Hypothalamus (tissue), 51 donors: ENCODE data around the gene GALNT11.
"Not testable (repeated sequence)": the region's sequence is repeated elsewhere in the genome, so short reads cannot be mapped to it uniquely, and the experiment has no call there.

Experiments
- DNase-seq, 51 donors: peaks; one replicate each; lab custom pipeline; 2025; lab: John Stamatoyannopoulos, UW

GALNT11 gene

DNA sequence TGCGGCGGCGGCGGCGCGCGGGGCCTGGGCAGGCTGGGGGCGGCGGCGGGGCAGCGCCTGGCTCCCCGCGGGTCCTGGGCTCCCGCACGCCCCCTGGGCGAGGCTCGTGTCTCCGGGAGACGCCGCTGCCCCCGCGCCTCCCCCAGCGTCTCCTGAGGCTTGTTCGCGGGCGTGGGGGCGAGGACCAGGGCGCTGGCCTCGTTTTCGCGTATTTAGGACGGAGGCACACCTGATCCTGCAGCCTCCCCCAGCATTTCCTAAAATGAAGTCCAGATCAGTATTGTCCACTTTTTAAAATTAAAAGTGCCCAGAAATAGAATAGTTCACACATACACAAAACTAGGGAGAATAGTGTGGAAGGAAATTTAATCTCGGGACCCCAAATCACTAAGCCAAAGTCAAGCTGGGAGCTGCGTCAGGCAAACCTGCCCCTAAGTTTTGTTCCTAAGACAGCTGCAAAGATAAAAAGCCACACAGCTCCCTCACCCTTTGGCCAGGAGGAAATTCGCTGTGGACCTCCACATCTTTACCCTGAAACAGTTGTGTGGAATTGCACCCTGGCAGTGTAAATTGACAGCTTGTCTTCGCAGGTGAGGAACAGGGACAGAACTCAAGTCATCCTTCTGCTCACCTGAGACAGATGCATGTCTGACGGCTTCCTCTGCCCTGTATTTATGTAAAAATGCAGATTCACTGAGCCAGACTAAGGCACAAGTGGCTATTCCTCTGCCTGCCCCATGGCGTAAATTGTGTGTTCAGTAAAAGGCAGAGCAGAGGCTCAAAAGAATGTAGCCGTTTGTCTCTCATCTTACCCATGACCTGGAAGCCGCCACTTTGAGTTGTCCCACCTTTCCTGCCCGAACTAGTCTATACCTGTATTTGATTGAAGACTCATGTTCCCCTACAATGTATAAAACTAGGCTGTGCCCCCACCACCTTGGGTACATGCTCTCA lies 740 bp downstream of the GALNT11 start:
- DNase-seq, result peak in 3 of 51 donors; percentile 38 to 52 (median 46)

DNA sequence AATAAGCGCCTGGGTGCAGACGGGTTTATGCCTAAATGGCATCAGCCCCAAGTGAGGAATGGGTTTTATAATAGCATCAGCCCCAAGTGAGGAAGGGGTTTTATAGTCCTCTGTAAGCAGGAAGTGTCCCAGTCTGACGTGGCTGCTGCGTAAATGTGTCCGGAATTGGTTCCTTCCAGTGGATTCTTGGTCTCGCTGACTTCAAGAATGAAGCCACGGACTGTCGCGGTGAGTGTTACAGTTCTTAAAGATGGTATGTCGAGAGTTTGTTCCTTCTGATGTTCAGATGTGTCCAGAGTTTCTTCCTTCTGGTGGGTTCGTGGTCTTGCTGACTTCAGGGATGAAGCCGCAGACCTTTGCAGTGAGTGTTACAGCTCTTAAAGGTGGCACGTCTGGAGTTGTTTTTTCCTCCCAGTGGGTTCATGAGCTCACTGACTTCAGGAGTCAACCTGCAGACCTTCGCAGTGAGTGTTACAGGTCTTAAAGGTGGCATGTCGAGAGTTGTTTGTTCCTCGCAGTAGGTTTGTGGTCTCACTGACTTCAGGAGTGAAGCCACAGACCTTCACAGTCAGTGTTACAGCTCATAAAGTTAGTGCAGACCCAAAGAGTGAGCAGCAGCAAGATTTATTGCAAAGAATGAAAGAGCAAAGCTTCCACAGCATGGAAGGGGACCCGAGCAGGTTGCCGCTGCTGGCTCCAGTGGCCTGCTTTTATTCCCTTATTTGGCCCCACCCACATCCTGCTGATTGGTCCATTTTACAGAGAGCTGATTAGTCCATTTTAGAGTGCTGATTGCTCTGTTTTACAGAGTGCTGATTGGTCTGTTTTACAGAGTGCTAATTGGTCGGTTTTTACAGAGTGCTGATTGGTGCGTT lies 2.3 kb downstream of the GALNT11 start:
- not testable (repeated sequence) for DNase-seq

DNA sequence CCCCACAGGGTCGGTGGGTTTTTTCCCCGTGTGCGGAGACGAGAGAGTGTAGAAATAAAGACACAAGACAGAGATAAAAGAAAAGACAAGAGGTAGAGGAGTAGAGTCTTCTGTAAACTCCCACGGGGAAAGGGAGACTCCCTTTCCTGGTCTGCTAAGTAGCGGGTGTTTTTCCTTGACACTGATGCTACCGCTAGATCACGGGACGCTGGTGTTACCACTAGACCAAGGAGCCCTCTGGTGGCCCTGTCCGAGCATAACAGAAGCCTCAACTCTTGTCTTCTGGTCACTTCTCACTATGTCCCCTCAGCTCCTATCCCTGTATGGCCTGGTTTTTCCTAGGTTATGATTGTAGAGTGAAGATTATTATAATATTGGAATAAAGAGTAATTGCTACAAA lies 4.6 kb downstream of the GALNT11 start:
- DNase-seq, result peak in 14 of 51 donors; percentile 6 to 43 (median 16)

DNA sequence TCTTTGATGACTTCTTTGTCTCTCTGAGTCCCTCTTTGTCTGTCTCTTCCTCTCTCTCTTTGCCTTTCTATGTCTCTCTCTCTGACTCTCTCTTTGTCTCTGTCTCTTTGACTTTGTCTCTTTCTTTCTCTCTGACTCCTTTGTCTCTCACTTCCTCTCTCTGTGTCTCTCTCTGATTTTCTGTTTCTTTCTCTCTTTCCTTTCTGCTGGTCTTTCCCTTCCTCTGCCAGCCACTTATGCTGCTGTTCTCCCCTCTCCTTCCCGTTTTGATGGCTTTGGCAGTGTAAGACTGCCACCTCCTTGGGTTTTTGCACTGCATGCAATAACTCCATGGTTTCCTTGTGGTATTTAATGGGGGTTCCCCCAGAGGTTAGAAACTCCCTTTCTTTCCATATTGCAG lies 5.2 kb downstream of the GALNT11 start:
- DNase-seq, result not testable (repeated sequence)

DNA sequence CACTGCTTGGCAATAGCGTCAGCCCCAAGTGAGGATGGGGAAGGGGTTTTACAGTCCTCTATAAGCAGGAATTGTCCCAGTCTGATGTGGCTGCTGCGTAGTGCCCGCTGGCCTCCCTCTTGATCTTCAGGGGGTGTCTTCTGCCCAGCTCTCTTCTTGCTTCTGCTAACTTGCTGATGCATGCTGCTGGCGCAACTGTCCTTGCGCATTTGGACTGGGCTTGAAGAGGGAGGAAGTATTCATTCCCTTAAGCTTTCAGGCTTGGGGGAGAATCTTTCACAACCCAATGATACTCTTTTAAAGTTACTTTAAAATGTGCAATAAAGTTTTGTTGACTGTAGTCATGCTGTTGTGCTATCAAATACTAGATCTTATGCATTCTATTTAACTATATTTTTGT lies 10.3 kb downstream of the GALNT11 start:
- DNase-seq, result no peak

DNA sequence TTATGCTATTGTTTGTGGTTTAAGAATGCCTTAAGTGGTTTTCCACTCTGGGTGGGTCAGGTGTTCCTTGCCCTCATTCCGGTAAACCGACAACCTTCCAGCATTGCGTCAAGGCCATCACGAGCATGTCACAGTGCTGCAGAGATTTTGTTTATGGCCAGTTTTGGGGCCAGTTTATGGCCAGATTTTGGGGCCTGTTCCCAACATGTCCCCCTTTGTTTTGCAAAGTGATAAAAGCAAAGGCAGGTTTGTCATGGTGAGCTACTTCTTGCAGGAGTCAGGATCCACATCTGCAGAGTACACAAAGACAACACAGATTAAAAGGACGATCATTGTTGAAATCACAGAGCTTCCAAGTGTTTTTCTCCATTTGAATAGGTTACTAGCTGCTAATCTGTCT lies 12.9 kb downstream of the GALNT11 start:
- not testable (repeated sequence) for DNase-seq

DNA sequence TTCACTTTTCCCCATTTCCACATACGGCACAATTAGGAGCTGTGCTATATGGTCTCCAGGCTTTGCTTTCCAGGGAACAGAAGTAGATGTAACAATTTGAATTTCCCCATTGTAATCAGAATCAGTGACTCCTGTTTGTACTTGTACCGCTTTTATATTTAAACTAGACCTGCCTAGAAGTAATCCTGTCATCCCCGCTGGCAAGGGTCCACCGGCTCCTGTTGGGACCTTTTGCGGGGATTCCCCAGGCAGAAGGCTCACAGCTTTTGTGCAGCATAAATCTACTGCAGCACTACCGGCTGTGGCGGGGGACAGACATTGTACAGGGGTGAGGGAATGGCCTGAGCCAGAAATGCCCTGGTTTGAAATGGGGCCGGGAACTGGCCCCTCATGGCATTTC lies 17.6 kb downstream of the GALNT11 start:
- DNase-seq, result peak in 1 of 51 donors; percentile 15

DNA sequence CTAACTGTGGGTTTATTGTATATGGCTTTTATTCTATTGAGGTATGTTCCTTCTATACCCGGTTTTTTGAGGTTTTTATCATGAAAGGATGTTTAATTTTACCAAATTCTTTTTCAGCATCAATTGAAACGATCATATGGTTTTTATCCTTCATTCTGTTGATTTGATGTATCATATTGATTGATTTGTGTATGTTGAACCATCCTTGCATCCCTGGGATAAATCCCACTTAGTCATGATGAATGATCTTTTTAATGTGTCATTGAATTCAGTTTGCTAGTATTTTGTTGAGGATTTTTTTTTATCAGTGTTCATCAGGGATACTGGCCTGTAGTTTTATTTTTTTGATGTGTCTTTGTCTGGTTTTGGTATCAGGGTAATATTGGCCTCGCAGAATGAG lies 19.4 kb downstream of the GALNT11 start:
- DNase-seq, result not testable (repeated sequence)

DNA sequence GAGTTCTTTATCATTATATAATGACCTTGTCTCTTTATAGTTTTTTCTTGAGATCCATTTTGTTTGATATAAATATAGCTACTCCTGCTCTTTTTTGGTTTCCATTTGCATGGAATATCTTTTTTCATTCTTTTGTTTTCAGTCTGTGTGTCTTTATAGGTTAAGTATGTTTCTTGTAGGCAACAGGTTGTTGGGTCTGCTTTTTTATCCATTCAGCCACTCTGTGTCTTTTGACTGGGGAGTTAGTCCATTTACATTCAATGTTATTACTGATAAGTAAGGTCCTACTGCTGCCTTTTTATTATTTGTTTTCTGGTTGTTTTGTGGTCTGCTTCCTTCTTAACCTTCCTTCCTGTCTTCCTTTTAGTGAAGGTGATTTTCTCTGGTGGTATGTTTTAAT lies 21.1 kb downstream of the GALNT11 start:
- no peak for DNase-seq

DNA sequence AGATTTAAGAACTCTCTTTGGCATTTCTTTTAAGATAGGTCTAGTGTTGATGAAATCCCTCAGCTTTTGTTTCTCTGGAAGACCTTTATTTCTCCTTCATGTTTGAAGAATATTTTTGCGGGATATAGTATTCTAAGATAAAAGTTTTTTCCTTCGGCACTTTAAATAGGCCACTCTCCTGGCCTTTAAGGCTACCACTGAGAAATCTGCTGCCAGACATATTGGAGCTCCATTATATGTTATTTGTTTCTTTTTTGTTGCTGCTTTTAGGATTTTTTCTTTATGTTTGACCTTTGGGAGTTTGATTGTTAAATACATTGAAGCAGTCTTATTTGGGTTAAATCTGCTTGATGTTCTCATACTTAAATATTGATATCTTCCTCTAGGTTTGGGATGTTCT lies 22.6 kb downstream of the GALNT11 start:
- no peak for DNase-seq

DNA sequence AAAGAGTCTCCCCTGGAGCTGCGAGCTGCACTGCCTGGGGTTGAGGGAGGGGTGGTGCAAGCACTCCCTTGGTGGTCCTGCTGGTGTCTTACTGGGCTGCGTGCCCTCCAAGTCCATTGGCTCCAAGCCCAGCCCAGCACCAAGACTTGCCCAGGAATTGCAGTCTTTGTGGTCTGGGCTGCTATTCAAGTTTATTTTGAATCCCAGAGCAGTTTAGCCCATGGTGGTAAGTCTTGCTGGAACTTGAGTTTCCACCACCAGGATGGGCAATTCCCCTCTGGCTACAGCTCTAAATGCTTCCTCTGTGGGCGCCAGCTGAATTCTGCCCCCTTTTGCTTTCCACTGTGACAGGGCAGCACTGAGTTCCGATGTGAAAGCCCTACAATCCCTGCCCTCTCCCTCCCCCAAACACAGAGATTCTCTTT lies 25.1 kb downstream of the GALNT11 start:
- DNase-seq, result peak in 32 of 51 donors; percentile 6 to 82 (median 34)

DNA sequence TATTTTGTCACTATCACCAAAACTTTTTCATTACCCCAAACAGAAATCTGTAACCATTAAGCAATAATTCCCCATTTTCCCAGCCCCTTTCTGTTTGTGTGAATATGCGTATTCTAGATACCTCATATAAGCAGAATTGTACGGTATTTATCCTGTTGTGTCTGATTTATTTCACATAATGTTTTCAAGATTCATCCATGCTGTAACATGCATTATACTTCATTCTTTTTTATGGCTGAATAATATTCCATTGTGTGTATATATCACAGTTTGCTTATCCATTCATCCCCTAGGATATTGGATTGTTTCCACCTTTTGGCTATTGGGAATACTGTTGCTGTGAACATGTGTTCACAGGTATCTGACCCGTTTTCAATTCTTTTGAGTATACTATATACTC lies 26.5 kb downstream of the GALNT11 start:
- no peak for DNase-seq

DNA sequence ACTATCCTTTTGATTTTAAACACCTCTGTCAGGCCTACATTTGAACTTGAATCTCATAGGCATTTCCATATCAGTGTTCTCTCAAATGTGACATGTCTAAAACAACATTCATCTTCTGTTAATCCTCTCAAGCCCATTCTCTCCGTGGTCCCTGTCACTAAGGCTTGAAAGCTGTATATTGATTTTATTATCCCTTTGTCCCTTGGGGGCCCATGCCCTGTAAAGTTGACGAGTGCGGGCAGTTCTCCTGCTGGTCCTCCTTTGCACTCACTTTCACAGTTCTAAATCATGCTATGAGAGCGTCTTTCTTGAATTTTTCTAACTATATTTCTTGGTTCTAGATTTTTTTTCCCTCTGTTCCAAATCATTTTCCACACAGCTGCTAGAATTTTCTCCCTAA lies 27.3 kb downstream of the GALNT11 start:
- no peak for DNase-seq

DNA sequence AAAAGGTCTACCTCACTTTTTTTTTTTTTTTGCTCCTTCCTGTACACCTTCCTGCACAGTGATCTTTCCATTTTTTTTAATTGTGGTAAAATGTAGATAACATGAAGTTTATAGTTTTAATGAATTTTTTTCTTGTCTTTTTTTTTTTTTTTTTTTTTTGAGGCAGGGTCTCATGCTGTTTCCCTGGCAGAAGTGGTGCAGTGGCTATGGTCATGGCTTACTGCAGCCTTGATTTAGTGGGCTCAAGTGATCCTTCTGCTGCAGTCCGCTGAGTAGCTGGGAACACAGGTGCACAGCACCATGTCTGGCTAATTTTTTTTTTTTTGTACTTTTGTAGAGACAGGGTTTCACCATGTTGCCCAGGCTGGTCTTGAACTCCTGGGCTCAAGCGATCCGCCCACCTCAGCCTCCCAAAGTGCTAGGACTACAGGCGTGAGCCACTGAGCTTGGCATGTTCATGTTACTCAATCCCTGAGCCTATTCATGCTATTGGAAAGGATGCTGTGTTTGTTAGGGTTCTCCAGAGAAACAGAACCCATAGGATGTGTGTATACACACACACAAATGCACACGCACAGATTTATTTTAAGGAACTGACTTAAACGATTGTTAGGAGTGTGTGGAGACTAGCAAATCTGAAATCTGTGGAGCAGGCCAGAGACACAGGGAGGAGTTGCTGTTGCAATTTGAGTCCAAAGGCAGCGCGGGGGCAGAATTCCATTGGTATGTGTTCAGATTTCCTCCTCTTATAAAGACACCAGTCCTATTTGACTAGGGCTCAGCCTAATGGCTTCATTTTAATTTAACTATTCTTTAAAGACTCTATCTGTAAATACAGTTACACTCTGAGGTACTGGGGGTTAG lies 29.1 kb downstream of the GALNT11 start:
- no peak for DNase-seq

DNA sequence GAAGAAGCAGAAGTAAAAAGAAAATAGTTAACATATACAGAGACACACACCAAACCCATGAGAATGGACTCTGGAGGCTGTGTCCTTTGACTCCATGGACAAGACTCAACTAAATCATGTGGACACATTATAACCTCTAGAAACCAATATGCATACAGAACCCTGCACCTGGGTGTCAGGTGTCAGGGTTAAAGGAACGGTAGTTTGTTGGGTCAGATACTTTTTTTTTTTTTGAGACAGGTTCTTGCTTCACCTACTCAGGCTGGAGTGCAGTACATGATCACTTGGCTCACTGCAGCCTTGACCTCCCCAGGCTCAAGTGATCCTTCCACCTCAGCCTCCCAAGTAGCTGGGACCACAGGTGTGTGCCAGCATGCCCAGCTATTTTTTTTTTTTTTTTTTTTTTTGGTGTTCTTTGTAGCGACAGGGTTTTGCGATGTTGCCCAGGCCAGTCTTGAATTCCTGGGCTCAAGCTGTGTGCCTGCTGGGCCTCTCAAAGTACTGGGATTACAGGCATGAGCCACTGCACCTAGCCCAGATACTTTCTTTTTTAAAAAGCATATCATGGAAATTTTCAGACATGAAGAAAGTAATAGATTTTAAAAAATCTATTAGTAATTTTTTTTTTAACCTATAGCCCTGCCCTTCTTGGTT lies 31.3 kb downstream of the GALNT11 start:
- DNase-seq, result no peak

DNA sequence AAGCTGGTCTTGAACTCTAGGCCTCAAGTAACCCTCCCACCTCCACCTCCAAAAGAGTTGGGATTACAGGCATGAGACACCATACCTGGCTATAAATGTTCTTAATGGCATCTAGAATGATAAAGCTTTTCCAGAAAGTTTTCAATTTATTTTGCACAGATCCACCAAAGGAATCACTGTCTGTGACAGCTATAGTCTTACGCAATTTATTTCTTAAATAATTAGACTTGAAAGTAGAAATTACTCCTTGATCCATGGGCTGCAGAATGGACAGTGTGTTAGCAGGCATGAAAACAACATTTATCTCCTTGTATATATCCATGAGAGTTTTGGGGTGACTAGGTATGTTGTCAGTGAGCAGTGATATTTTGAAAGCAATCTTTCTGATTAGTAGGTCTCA lies 33.8 kb downstream of the GALNT11 start:
- no peak for DNase-seq

DNA sequence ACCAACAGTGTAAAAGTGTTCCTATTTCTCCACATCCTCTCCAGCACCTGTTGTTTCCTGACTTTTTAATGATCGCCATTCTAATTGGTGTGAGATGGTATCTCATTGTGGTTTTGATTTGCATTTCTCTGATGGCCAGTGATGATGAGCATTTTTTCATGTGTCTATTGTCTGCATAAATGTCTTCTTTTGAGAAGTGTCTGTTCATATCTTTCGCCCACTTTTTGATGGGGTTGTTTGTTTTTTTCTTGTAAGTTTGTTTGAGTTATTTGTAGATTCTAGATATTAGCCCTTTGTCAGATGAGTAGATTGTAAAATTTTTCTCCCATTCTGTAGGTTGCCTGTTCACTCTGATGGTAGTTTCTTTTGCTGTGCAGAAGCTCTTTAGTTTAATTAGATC lies 35.6 kb downstream of the GALNT11 start:
- DNase-seq, result not testable (repeated sequence)

DNA sequence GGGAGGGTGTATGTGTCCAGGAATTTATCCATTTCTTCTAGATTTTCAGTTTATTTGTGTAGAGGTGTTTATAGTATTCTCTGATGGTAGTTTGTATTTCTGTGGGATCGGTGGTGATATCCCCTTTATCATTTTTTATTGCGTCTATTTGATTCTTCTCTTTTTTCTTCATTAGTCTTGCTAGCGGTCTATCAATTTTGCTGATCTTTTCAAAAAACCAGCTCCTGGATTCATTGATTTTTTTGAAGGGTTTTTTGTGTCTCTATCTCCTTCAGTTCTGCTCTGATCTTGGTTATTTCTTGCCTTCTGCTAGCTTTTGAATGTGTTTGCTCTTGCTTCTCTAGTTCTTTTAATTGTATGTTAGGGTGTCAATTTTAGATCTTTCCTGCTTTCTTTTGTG lies 37.7 kb downstream of the GALNT11 start:
- DNase-seq, result not testable (repeated sequence)

DNA sequence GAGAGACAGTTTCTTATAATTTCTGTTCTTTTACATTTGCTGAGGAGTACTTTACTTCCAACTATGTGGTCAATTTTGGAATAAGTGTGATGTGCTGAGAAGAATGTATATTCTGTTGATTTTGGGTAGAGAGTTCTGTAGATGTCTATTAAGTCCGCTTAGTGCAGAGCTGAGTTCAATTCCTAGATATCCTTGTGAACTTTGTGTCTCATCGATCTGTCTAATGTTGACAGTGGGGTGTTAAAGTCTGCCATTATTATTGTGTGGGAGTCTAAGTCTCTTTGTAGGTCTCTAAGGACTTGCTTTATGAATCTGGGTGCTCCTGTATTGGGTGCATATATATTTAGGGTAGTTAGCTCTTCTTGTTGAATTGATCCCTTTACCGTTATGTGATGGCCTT lies 38.3 kb downstream of the GALNT11 start:
- not testable (repeated sequence) for DNase-seq

DNA sequence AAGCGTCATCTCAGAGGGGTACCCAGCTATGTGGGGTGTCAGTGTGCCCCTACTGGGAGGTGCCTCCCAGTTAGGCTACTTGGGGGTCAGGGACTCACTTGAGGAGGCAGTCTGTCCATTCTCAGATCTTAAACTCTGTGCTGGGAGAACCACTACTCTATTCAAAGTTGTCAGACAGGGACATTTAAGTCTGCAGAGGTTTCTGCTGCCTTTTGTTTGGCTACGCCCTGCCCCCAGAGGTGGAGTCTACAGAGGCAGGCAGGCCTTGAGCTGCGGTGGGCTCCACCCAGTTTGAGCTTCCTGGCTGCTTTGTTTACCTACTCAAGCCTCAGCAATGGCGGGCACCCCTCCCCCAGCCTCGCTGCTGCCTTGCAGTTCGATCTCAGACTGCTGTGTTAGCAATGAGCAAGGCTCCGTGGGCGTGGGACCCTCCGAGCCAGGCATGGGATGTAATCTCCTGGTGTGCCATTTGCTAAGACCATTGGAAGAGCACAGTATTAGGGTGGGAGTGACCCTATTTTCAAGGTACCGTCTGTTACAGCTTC lies 40.4 kb downstream of the GALNT11 start:
- DNase-seq, result not testable (repeated sequence)
